GM12878 (cell line): ENCODE measurements around the gene LAMA2. TPM values are rescaled to one million over a fixed set of nuclear protein-coding genes. Genes with fewer than 3 reads are reported as not detected.

Experiments
- ATAC-seq: fragments of 200-7000 bp; cut with Tn5 transposase; 3 replicates; pipeline ENCODE4 v1.9.1; 2020; ENCODE audit warnings: mild to moderate bottlenecking, moderate library complexity
- BruUV-seq: library from RNA; stranded (reverse); fragments of 400-500 nt; replicated peaks from 2 replicates; lab custom pipeline; 2021; lab: Mats Ljungman, UMichigan
- CTCF ChIA-PET: fragments of 300-600 bp; sonication (Branson Sonifier 250); formaldehyde crosslinking; extraction: SDS; loops from one replicate; lab custom pipeline; 2021; ENCODE audit warnings: inconsistent platforms; lab: Yijun Ruan, JAX
- POLR2A ChIA-PET: fragments of 350-600 bp; formaldehyde crosslinking; extraction: SDS; loops from one replicate; lab custom pipeline; 2021; ENCODE audit warnings: inconsistent platforms; lab: Charles Lee
- RAD21 ChIA-PET: fragments of 300-600 bp; sonication (Branson Sonifier 250); formaldehyde crosslinking; loops from one replicate; lab custom pipeline; 2023; ENCODE audit warnings: antibody characterized with exemption; ENCODE audit not compliant: unreplicated experiment; lab: Charles Lee
- SMC1A ChIA-PET: fragments of 300-600 bp; sonication (Branson Sonifier 250); formaldehyde crosslinking; loops from one replicate; lab custom pipeline; 2023; ENCODE audit not compliant: unreplicated experiment, uncharacterized antibody; lab: Charles Lee
- DNase-seq: peaks from one replicate; pipeline ENCODE4 v3.0.0-alpha.2; 2011; ENCODE audit warnings: low read depth, low spot score
- FAIRE-seq: peaks from 3 replicates; lab custom pipeline; 2011; peaks lifted over from hg19 to GRCh38; lab: Jason Lieb, UNC
- H2AFZ ChIP-seq: 2 replicates; pipeline ENCODE4 v1.6.0; 2011; ENCODE audit warnings: low read depth, low read length, control low read depth; ENCODE audit not compliant: control insufficient read depth
- H3K27ac ChIP-seq: 2 replicates; pipeline ENCODE4 v1.5.1; 2011; ENCODE audit warnings: control low read depth; ENCODE audit not compliant: control insufficient read depth, insufficient read depth
- H3K27me3 ChIP-seq, 2 experiments: replicated peaks in 1 of 2; 2 replicates each; pipeline versions ENCODE4 v1.6.0 to v1.6.1; 2011; ENCODE audit warnings: low read length in 1 of 2; ENCODE audit not compliant: control insufficient read depth in 2 of 2, insufficient read depth in 2 of 2
- H3K36me3 ChIP-seq, 2 experiments: 2 replicates each; pipeline ENCODE4 v1.5.1; 2011; ENCODE audit warnings: low read length in 1 of 2; ENCODE audit not compliant: control insufficient read depth in 2 of 2, insufficient read depth in 2 of 2
- H3K4me1 ChIP-seq: 2 replicates; pipeline ENCODE4 v1.6.1; 2011; ENCODE audit warnings: mild to moderate bottlenecking, low read length, moderate library complexity, mixed read lengths; ENCODE audit not compliant: control insufficient read depth, insufficient read depth
- H3K4me2 ChIP-seq: 2 replicates; pipeline ENCODE4 v1.6.0; 2011; ENCODE audit warnings: control low read depth; ENCODE audit not compliant: control insufficient read depth, insufficient read depth
- H3K4me3 ChIP-seq: fragments of 200-600 bp; sonication (generic); 2 replicates; pipeline ENCODE4 v1.5.1; 2016
- H3K79me2 ChIP-seq: 2 replicates; pipeline ENCODE4 v1.6.0; 2011; ENCODE audit warnings: low read length; ENCODE audit not compliant: control insufficient read depth, insufficient read depth
- H3K9ac ChIP-seq: 2 replicates; pipeline ENCODE4 v1.8.0; 2011; ENCODE audit warnings: low read length, control low read depth, mixed read lengths; ENCODE audit not compliant: control insufficient read depth, insufficient read depth
- H3K9me3 ChIP-seq: replicated peaks from 3 replicates; pipeline ENCODE4 v1.5.1; 2011; ENCODE audit warnings: mild to moderate bottlenecking, low read length; ENCODE audit not compliant: control insufficient read depth, insufficient read depth
- H4K20me1 ChIP-seq: 2 replicates; pipeline ENCODE4 v1.6.0; 2011; ENCODE audit not compliant: control insufficient read depth, insufficient read depth
- GABPA ChIP-seq: IDR thresholded peaks from 2 replicates; pipeline ENCODE4 v1.6.1; 2014; ENCODE audit warnings: antibody characterized with exemption, low read depth, mild to moderate bottlenecking, inconsistent platforms
- GATAD2B ChIP-seq: fragments of 450-650 bp; conservative IDR thresholded peaks from 2 replicates; pipeline ENCODE4 v1.6.1; 2017; ENCODE audit warnings: low read depth, mild to moderate bottlenecking, moderate library complexity
- HDAC6 ChIP-seq: fragments of 200-600 bp; sonication (generic); IDR thresholded peaks from one replicate; pipeline ENCODE4 v1.8.0; 2017; ENCODE audit warnings: antibody characterized with exemption; ENCODE audit not compliant: unreplicated experiment
- IRF3 ChIP-seq: fragments of 450-650 bp; IDR thresholded peaks from 2 replicates; pipeline ENCODE4 v1.6.1; 2014; ENCODE audit warnings: mild to moderate bottlenecking
- MTA3 ChIP-seq: IDR thresholded peaks from 2 replicates; pipeline ENCODE4 v1.6.1; 2012; ENCODE audit warnings: low read length, inconsistent platforms, borderline replicate concordance
- MXI1 ChIP-seq: fragments of 150-350 bp; IDR thresholded peaks from 2 replicates; pipeline ENCODE4 v1.6.1; 2011; ENCODE audit warnings: low read depth, mild to moderate bottlenecking, inconsistent platforms, low read length, improper control_type of control experiment
- NBN ChIP-seq: fragments of 450-650 bp; IDR thresholded peaks from 2 replicates; pipeline ENCODE4 v1.6.1; 2016
- NFXL1 ChIP-seq: fragments of 450-650 bp; IDR thresholded peaks from 2 replicates; pipeline ENCODE4 v1.6.1; 2017; ENCODE audit warnings: antibody characterized with exemption, mild to moderate bottlenecking, borderline replicate concordance
- PAX8 ChIP-seq: fragments of 450-650 bp; IDR thresholded peaks from 2 replicates; pipeline ENCODE4 v1.6.1; 2017; ENCODE audit warnings: mild to moderate bottlenecking, moderate library complexity
- POLR2AphosphoS2 ChIP-seq: IDR thresholded peaks from 2 replicates; pipeline ENCODE4 v1.6.1; 2011; ENCODE audit warnings: low read depth, mild to moderate bottlenecking, low read length, improper control_type of control experiment, moderate library complexity
- RBBP5 ChIP-seq: fragments of 200-600 bp; sonication (generic); conservative IDR thresholded peaks from 2 replicates; pipeline ENCODE4 v1.6.1; 2016
- SIN3A ChIP-seq: IDR thresholded peaks from 2 replicates; pipeline ENCODE4 v1.6.1; 2012; ENCODE audit warnings: low read depth, low read length, improper control_type of control experiment
- SUZ12 ChIP-seq: fragments of 200-600 bp; sonication (generic); IDR thresholded peaks from one replicate; pipeline ENCODE4 v1.6.1; 2018; ENCODE audit warnings: antibody characterized with exemption, mild to moderate bottlenecking; ENCODE audit not compliant: unreplicated experiment
- TBL1XR1 ChIP-seq: IDR thresholded peaks from 2 replicates; pipeline ENCODE4 v1.6.1; 2012; ENCODE audit warnings: low read depth, low read length, improper control_type of control experiment
- WGBS: methylation state at CpG from one replicate; pipeline ENCODE4 v1.1.6; 2016; ENCODE audit warnings: low lambda C conversion rate; ENCODE audit not compliant: insufficient replicate concordance, insufficient coverage; ENCODE audit errors: missing lambda C conversion rate; 5-methylcytosine and 5-hydroxymethylcytosine counted together
- in situ Hi-C: fragments of 300-500 bp; cut with MboI; formaldehyde crosslinking; loops from 9 replicates; pipeline ENCODE4 v1.14.3; 2018; ENCODE audit warnings: mixed read lengths
- intact Hi-C: fragments of 100-400 bp; cut with micrococcal nuclease; formaldehyde crosslinking; loops from one replicate; pipeline ENCODE4 v1.14.2; 2022; ENCODE audit not compliant: unreplicated experiment
- polyA plus RNA-seq, 11 experiments: library from polyadenylated mRNA; depleted of rRNA in 4 of 11; unstranded in 6 of 11; stranded (reverse) in 5 of 11; fragments of >200 nt; fragmentation: Nextera tagmentation in 4 of 11; fragmentation: Illumina TruSeq in 1 of 11; extraction: Ambion mirVana in 4 of 11; extraction: Trizol in 1 of 11; gene quantifications; 1 replicate in 1 of 11; 2 replicates in 10 of 11; pipeline versions ENCODE4 v1.2.1 to v1.2.3, GENCODE V29; 2011 to 2016; ENCODE audit warnings: inconsistent platforms in 2 of 11, missing spikeins in 2 of 11, low read depth in 1 of 11
- total RNA-seq, 4 experiments: library from RNA; depleted of rRNA in 3 of 4; stranded (reverse); fragments of >200 nt in 3 of 4; fragmentation: Illumina TruSeq in 1 of 4; extraction: Trizol in 1 of 4; gene quantifications; 2 replicates each; pipeline versions ENCODE4 v1.2.1 to v1.2.3, GENCODE V29; 2013 to 2021
- TF ChIP-seq, protein P1 (sequence below): fragments of 450-650 bp; IDR thresholded peaks from 2 replicates; pipeline ENCODE4 v1.6.1; 2017; ENCODE audit warnings: mild to moderate bottlenecking

Gene LAMA2
- total and polyA plus RNA-seq, 10 of the 15 experiments (the other 5 are each of a cell fraction or from before 2014, with no cell fraction given) = 0.04 to 2.0 (median 0.37) TPM; not detected in 1

- ATAC-seq (no peak), FAIRE-seq (no peak), DNase-seq (no peak)
- ChIA-PET SMC1A (interaction anchor here (1.1 to 1.3 kb wide), 2 partner anchors 81 to 471 kb away, joined by 3 read pairs; no protein-coding TSS in a partner anchor), POLR2A (interaction anchor here (0.9 kb wide), 1 partner anchor 30 kb away, joined by 3 read pairs; no protein-coding TSS in a partner anchor), CTCF (no interaction called here), RAD21 (no interaction called here)
- 51% methylated on average over 2 of the region's 2 CpGs for WGBS
- Histone ChIP-seq H3K27me3 (no peaks in the 10 kb centered on the region), H4K20me1 (no peaks in the 10 kb centered on the region), H3K27ac (no peak overlapping the region), H2AFZ (no peak overlapping the region), H3K9ac (no peak overlapping the region), H3K36me3 (no peaks in the 10 kb centered on the region), H3K4me1 (no peaks in the 10 kb centered on the region), H3K4me2 (no peak overlapping the region), H3K79me2 (no peaks in the 10 kb centered on the region), H3K4me3 (no peak overlapping the region), H3K9me3 (no peaks in the 10 kb centered on the region)
- intact Hi-C loops = no loop called here
- TF ChIP-seq NBN (no peak), TBL1XR1 (no peak), MTA3 (no peak), GABPA (no peak), PAX8 (no peak), MXI1 (no peak), SIN3A (no peak), IRF3 (no peak), SUZ12 (no peak), NFXL1 (no peak), GATAD2B (no peak), POLR2AphosphoS2 (no peak), HDAC6 (no peak), RBBP5 (no peak)
- TF ChIP-seq, protein P1, sequence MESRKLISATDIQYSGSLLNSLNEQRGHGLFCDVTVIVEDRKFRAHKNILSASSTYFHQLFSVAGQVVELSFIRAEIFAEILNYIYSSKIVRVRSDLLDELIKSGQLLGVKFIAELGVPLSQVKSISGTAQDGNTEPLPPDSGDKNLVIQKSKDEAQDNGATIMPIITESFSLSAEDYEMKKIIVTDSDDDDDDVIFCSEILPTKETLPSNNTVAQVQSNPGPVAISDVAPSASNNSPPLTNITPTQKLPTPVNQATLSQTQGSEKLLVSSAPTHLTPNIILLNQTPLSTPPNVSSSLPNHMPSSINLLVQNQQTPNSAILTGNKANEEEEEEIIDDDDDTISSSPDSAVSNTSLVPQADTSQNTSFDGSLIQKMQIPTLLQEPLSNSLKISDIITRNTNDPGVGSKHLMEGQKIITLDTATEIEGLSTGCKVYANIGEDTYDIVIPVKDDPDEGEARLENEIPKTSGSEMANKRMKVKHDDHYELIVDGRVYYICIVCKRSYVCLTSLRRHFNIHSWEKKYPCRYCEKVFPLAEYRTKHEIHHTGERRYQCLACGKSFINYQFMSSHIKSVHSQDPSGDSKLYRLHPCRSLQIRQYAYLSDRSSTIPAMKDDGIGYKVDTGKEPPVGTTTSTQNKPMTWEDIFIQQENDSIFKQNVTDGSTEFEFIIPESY = no peak
- in situ Hi-C loops = no loop called here
- no TSS peak for BruUV-seq
These were observed 305.9 kb downstream of the LAMA2 start for GRCh38 chr6:129188795-129189194.
